Lower leg skin (tissue), 3 donors: ENCODE results near the gene NCAM1.

ENCODE experiments used
- POLR2A ChIP-seq, 2 donors: fragments of 450-650 bp; IDR thresholded peaks; one replicate each; pipeline ENCODE4 v1.6.1; 2016 to 2017; ENCODE audit warnings: antibody characterized with exemption in 2 of 2, mild to moderate bottlenecking in 1 of 2, moderate library complexity in 1 of 2
- TF ChIP-seq, protein P1 (sequence below), 3 donors: fragments of 450-650 bp; IDR thresholded peaks; one replicate each; pipeline ENCODE4 v1.5.1; 2016; ENCODE audit warnings: antibody characterized with exemption in 3 of 3, mild to moderate bottlenecking in 3 of 3, moderate library complexity in 2 of 3

GRCh38 chr11:113014262-113015097 lies 53.3 kb downstream of the NCAM1 start:
- TF ChIP-seq, protein P1, sequence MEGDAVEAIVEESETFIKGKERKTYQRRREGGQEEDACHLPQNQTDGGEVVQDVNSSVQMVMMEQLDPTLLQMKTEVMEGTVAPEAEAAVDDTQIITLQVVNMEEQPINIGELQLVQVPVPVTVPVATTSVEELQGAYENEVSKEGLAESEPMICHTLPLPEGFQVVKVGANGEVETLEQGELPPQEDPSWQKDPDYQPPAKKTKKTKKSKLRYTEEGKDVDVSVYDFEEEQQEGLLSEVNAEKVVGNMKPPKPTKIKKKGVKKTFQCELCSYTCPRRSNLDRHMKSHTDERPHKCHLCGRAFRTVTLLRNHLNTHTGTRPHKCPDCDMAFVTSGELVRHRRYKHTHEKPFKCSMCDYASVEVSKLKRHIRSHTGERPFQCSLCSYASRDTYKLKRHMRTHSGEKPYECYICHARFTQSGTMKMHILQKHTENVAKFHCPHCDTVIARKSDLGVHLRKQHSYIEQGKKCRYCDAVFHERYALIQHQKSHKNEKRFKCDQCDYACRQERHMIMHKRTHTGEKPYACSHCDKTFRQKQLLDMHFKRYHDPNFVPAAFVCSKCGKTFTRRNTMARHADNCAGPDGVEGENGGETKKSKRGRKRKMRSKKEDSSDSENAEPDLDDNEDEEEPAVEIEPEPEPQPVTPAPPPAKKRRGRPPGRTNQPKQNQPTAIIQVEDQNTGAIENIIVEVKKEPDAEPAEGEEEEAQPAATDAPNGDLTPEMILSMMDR (IDR thresholded peaks at IDR 0.05), result no peak
- no peak for TF ChIP-seq POLR2A (IDR thresholded peaks at IDR 0.05)
